ENCODE results near the gene ERLEC1.
"Not testable (repeated sequence)": the region's sequence is repeated elsewhere in the genome, so short reads cannot be mapped to it uniquely, and the experiment has no call there.

Gene ERLEC1

DNA sequence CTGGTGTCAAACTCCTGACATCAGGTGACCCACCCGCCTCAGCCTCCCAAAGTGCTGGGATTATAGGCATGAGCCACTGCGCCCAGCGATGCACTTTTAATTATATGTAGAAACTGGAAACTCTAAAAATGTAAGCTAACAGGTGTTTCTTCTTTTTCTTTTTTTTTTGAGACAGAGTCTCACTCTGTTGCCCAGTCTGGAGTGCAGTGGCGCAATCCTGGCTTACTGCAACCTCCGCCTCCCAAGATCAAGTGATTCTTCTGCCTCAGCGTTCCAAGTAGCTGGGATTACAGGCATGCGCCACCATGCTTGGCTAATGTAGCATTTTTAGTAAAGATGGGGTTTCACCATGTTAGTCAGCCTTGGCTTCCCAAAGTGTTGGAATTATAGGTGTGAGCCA is 54.8 kb downstream of the ERLEC1 start:
- not testable (repeated sequence) for DNase-seq

GRCh38 chr2:53842891-53843290 is 56.0 kb downstream of the ERLEC1 start:
- no peak for DNase-seq

- DNase-seq, result no peak
These were observed 56.8 kb downstream of the ERLEC1 start for GRCh38 chr2:53843595-53843994.

DNA sequence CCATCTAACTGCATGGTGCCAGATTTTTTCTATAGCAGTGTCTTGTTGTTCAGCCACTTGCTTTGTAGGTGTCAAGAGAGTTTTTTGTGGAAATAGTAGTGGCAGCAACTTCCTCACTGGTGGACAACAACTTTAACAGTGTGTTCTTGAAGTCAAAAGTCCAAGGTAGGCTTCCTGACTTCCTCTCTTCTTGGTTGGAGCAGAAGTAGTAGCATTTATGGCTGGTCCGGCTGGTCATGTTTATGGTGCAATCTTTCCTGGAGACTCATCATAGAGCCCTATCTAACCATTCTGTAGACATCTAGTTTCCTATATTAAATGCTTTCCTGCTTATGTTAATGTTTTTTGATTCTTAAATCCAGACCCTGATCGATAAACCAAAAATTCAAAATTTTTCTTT is 61.2 kb downstream of the ERLEC1 start:
- DNase-seq, result no peak

DNA sequence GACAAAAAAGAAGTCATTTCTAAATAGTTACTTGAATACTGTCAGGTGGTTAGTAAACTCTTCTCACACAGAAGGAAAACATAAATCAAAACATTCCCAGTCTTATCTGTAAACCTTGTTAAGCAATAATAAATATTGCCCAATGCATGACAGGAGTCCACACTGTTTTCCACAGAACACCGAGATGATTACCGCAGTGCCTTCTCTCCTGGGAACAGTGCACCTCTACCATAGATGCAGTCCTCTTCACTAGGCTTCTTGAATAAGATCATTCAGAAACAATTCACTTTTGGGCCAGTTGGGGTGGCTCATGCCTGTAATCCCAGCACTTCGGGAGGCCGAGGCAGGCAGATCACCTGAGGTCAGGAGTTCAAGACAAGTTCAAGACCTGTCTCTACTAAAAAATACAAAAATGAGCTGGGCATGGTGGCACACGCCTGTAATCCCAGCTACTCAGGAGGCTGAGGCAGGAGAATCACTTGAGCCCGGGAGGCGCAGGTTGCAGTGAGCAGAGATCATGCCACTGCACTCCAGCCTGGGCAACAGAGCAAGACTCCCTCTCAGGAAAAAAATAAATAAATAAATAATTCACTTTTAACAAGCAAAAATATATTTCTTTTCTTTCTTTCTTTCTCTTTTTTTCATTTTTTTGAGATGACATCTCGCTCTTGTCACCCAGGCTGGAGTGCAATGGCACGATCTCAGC is 64.4 kb downstream of the ERLEC1 start:
- not testable (repeated sequence) for DNase-seq

DNA sequence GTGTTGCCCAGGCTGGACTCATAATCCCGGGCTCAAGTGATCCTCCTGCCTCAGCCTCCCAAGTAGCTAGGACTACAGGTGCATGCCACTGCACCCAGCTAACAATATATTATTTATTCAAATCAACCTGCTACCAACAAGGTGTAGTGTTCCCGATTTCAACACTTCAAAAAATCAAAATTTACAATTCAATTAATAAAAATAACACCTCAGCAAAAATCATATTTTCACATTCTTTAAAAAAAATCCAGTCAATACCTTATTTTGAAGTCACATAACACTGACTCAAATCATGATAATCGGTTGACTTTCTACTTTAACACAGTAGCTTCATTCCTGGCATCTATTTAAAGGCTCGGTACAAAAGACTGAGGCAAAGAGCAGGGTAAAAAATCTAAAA is 65.7 kb downstream of the ERLEC1 start:
- DNase-seq, result no peak

DNA sequence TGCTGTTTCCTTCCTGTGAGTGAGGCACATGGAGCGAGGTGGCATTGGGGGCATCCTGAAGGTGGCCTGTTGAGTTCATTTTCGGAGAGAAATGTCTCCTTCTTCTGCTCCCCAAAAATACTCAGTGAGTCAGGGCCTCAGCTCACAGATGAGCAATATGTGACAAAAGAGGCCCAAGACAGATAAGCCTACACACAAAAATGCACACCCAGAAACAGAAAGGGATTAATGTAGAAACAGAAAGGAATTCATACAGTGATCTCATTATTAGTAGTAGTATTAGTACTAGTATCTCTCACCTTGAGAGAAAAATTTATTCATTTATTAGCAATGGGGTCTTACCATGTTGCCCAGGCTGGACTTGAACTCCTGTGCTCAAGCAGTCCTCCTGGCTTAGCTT is 67.8 kb downstream of the ERLEC1 start:
- no peak for DNase-seq

- DNase-seq, result no peak
These were observed 69.4 kb downstream of the ERLEC1 start for GRCh38 chr2:53856272-53856671.

GRCh38 chr2:53859206-53860181 is 72.7 kb downstream of the ERLEC1 start, which contains the start of gene GPR75:
Gene GPR75 (minus strand): TSS chr2:53859967. CDS start chr2:53854756, 5,211 bp downstream.
- DNase-seq, result no peak

DNA sequence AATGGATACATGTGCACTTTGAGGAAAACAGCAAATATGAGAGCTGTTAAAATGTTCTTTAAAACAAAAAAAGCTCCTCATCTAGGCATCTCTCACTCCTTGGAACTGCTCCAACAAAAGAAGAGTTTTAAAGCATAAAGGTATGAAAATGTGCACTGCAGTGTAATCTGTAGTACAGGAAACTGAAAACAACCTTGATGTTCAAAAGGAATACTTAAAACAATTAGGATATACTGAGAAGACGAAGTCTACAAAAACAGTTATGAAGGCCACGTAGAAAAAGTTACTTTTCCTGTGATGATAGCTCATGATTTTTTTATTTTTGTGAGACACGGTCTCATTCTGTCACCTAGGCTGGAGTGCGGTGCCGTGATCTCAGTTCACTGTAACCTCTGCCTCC is 75.0 kb downstream of the ERLEC1 start:
- DNase-seq, result no peak

GRCh38 chr2:53863538-53864227 is 76.8 kb downstream of the ERLEC1 start:
- no peak for DNase-seq

GRCh38 chr2:53865264-53865663 is 78.4 kb downstream of the ERLEC1 start:
- DNase-seq, result no peak

DNA sequence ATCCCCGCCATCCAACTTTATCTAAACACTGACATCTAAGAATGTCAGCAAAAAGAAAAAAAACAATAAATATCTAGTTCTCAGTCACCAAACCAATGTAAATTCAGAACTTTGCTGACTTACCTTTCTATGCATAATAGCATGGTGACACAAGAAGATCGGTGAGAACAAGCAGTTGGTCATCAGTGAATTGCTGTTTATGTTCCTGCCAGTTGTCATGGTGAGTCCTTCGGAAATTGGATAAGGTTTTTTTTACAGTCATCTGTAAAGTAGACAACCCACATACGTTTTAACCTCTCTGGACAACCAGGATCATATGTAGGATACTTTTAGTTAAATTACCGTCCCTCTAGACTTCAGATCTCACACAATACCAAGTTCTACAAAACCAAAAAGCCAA is 79.1 kb downstream of the ERLEC1 start:
- no peak for DNase-seq

GRCh38 chr2:53867169-53867568 is 80.3 kb downstream of the ERLEC1 start:
- no peak for DNase-seq

- no peak for DNase-seq
These were observed 80.9 kb downstream of the ERLEC1 start for GRCh38 chr2:53867773-53868172.

All from CD4-positive, alpha-beta T cell treated with Interleukin-12 subunit alpha and Interleukin-12 subunit beta, for 1 hour (primary cell).